Measurements from ENCODE around the gene CHTF8.
"Not testable (repeated sequence)": the region's sequence is repeated elsewhere in the genome, so short reads cannot be mapped to it uniquely, and the experiment has no call there.

Gene CHTF8

DNA sequence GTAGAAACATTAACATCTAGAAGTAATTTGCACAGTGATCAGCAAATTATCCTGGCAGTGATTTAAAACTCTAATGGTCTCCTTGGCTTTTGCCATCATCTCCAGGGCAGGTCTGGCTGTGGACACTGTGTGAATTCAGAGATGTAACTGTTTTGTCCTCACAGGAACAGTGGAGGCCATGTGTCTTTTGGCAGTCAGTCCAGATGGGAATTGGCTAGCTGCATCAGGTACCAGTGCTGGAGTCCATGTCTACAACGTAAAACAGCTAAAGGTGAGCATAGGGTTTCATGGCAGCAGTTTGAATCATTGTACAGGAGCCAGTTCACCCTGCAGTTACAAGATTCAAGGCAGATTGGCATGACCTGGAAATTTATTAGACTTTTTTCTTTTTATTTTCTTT is 27.8 kb upstream of the CHTF8 start:
- no peak for DNase-seq (ENCODE audit: low spot score)
- Histone ChIP-seq H4K8ac (ENCODE audit: low read depth, low read length) (no peak overlapping the region), H3K79me1 (ENCODE audit: low read depth, low read length) (peaks cover 4% of the 10 kb centered on the region), H3K36me3 (replicated peaks in 1 of 2; ENCODE audit: control insufficient read depth in 2 of 2, insufficient read depth in 2 of 2, low read length in 2 of 2) (peaks cover 33 to 94% of the 10 kb centered on the region in 2 donors), H3K4ac (ENCODE audit: low read length) (no peak overlapping the region), H2BK5ac (ENCODE audit: low read length) (no peak overlapping the region), H2BK15ac (ENCODE audit: low read length) (no peak overlapping the region), H3K18ac (ENCODE audit: low read length) (no peak overlapping the region), H2AFZ (ENCODE audit: low read length) (no peak overlapping the region), H3K9ac (ENCODE audit: low read depth, low read length, poor library complexity) (no peak overlapping the region), H3K4me2 (ENCODE audit: insufficient read depth, low read length, poor library complexity, severe bottlenecking) (no peak overlapping the region), H3K14ac (ENCODE audit: low read length) (no peak overlapping the region), H2BK12ac (ENCODE audit: low read length) (no peak overlapping the region), H3K4me3 (ENCODE audit: low read length in 2 of 2) (no peak overlapping the region), H3K27me3 (ENCODE audit: control insufficient read depth in 3 of 3, insufficient read depth in 3 of 3, low read depth in 1 of 3, low read length in 3 of 3) (no peaks in the 10 kb centered on the region), H3K23ac (ENCODE audit: low read depth, low read length, poor library complexity) (no peak overlapping the region), H2BK120ac (ENCODE audit: low read depth, low read length) (no peak overlapping the region), H3K4me1 (ENCODE audit: control insufficient read depth in 2 of 2, insufficient read depth in 1 of 2, low read depth in 1 of 2, low read length in 2 of 2) (no peaks in the 10 kb centered on the region), H4K91ac (ENCODE audit: low read depth, low read length, poor library complexity) (no peak overlapping the region), H3K9me3 (replicated peaks in 1 of 2; ENCODE audit: control insufficient read depth in 2 of 2, insufficient read depth in 1 of 2, low read depth in 1 of 2, low read length in 2 of 2) (no peaks in the 10 kb centered on the region), H2AK5ac (ENCODE audit: low read depth, low read length) (no peak overlapping the region), H3K27ac (replicated peaks; ENCODE audit: low read length) (no peak overlapping the region)
- WGBS, 2 donors (ENCODE audit: extremely low coverage in 2 of 2, insufficient read length in 2 of 2, insufficient replicate concordance in 1 of 2), result no CpG with 5 or more reads among the region's 1 CpG

- H3K23ac ChIP-seq (ENCODE audit: low read depth, low read length, poor library complexity), result no peak overlapping the region
- H3K27ac ChIP-seq (replicated peaks; ENCODE audit: low read length), result no peak overlapping the region
- WGBS, 2 donors (ENCODE audit: extremely low coverage in 2 of 2, insufficient read length in 2 of 2, insufficient replicate concordance in 1 of 2), result no CpG with 5 or more reads among the region's 3 CpGs
- no peak overlapping the region for H2BK5ac ChIP-seq (ENCODE audit: low read length)
- H3K36me3 ChIP-seq (replicated peaks in 1 of 2; ENCODE audit: control insufficient read depth in 2 of 2, insufficient read depth in 2 of 2, low read length in 2 of 2), result peaks cover 36 to 93% of the 10 kb centered on the region in 2 donors
- H2BK120ac ChIP-seq (ENCODE audit: low read depth, low read length), result no peak overlapping the region
- no peaks in the 10 kb centered on the region for H3K27me3 ChIP-seq (ENCODE audit: control insufficient read depth in 3 of 3, insufficient read depth in 3 of 3, low read depth in 1 of 3, low read length in 3 of 3)
- no peaks in the 10 kb centered on the region for H3K4me1 ChIP-seq (ENCODE audit: control insufficient read depth in 2 of 2, insufficient read depth in 1 of 2, low read depth in 1 of 2, low read length in 2 of 2)
- no peak overlapping the region for H3K9ac ChIP-seq (ENCODE audit: low read depth, low read length, poor library complexity)
- no peak overlapping the region for H4K91ac ChIP-seq (ENCODE audit: low read depth, low read length, poor library complexity)
- no peak overlapping the region for H3K4me3 ChIP-seq (ENCODE audit: low read length in 2 of 2)
- no peak overlapping the region for H3K18ac ChIP-seq (ENCODE audit: low read length)
- peaks cover 4% of the 10 kb centered on the region for H3K79me1 ChIP-seq (ENCODE audit: low read depth, low read length)
- no peak overlapping the region for H2BK15ac ChIP-seq (ENCODE audit: low read length)
- H3K4me2 ChIP-seq (ENCODE audit: insufficient read depth, low read length, poor library complexity, severe bottlenecking), result no peak overlapping the region
- H3K4ac ChIP-seq (ENCODE audit: low read length), result no peak overlapping the region
- H2BK12ac ChIP-seq (ENCODE audit: low read length), result no peak overlapping the region
- H3K9me3 ChIP-seq (replicated peaks in 1 of 2; ENCODE audit: control insufficient read depth in 2 of 2, insufficient read depth in 1 of 2, low read depth in 1 of 2, low read length in 2 of 2), result no peaks in the 10 kb centered on the region
- H2AK5ac ChIP-seq (ENCODE audit: low read depth, low read length), result no peak overlapping the region
- DNase-seq (ENCODE audit: low spot score), result no peak
- no peak overlapping the region for H3K14ac ChIP-seq (ENCODE audit: low read length)
- H2AFZ ChIP-seq (ENCODE audit: low read length), result no peak overlapping the region
- H4K8ac ChIP-seq (ENCODE audit: low read depth, low read length), result no peak overlapping the region
Measured at GRCh38 chr16:69157196-69157595, 24.8 kb upstream of the CHTF8 start.

DNA sequence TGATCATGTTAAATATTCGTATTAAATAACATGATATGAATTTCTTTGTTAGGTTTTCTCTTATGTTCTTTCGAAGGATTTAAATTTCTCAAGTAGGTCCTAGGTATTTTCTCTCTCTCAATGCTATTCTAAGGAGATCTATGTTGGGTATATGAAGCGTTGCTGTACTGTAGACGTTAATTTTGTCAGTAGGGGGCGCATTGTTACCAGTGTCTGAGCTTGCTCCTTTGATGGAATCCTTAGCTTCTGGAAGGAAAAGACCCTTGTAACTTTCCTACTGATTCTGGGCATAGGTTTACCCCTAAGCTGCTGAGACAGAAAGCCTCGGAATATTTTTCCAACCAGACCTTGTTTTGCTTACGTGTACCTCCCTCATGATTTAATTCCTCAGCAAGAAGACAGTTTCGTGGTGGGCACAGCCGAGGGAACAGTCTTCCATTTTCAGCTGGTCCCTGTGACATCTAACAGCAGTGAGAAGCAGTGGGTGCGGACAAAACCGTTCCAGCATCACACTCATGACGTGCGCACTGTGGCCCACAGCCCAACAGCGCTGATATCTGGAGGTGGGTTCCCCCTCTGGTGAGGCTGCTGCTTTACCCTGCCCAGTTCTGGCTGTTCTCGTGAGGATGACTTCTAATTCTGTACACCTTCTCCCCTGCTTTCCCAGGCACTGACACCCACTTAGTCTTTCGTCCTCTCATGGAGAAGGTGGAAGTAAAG is 17.9 kb upstream of the CHTF8 start:
- peaks cover 21 to 86% of the 10 kb centered on the region in 2 donors for H3K36me3 ChIP-seq (replicated peaks in 1 of 2; ENCODE audit: control insufficient read depth in 2 of 2, insufficient read depth in 2 of 2, low read length in 2 of 2)
- H2BK5ac ChIP-seq (ENCODE audit: low read length), result no peak overlapping the region
- no peak overlapping the region for H2BK120ac ChIP-seq (ENCODE audit: low read depth, low read length)
- H3K4me2 ChIP-seq (ENCODE audit: insufficient read depth, low read length, poor library complexity, severe bottlenecking), result no peak overlapping the region
- no peaks in the 10 kb centered on the region for H3K4me1 ChIP-seq (ENCODE audit: control insufficient read depth in 2 of 2, insufficient read depth in 1 of 2, low read depth in 1 of 2, low read length in 2 of 2)
- DNase-seq (ENCODE audit: low spot score), result peak; percentile 67
- H3K79me1 ChIP-seq (ENCODE audit: low read depth, low read length), result no peaks in the 10 kb centered on the region
- no peak overlapping the region for H2AK5ac ChIP-seq (ENCODE audit: low read depth, low read length)
- H3K18ac ChIP-seq (ENCODE audit: low read length), result no peak overlapping the region
- no peaks in the 10 kb centered on the region for H3K9me3 ChIP-seq (replicated peaks in 1 of 2; ENCODE audit: control insufficient read depth in 2 of 2, insufficient read depth in 1 of 2, low read depth in 1 of 2, low read length in 2 of 2)
- H3K9ac ChIP-seq (ENCODE audit: low read depth, low read length, poor library complexity), result no peak overlapping the region
- H3K27ac ChIP-seq (replicated peaks; ENCODE audit: low read length), result no peak overlapping the region
- H4K91ac ChIP-seq (ENCODE audit: low read depth, low read length, poor library complexity), result no peak overlapping the region
- WGBS, 2 donors (ENCODE audit: extremely low coverage in 2 of 2, insufficient read length in 2 of 2, insufficient replicate concordance in 1 of 2), result no CpG with 5 or more reads among the region's 16 CpGs
- no peak overlapping the region for H3K4ac ChIP-seq (ENCODE audit: low read length)
- H3K27me3 ChIP-seq (ENCODE audit: control insufficient read depth in 3 of 3, insufficient read depth in 3 of 3, low read depth in 1 of 3, low read length in 3 of 3), result no peaks in the 10 kb centered on the region
- H4K8ac ChIP-seq (ENCODE audit: low read depth, low read length), result no peak overlapping the region
- no peak overlapping the region for H3K23ac ChIP-seq (ENCODE audit: low read depth, low read length, poor library complexity)
- H3K4me3 ChIP-seq (ENCODE audit: low read length in 2 of 2), result no peak overlapping the region
- no peak overlapping the region for H2BK15ac ChIP-seq (ENCODE audit: low read length)
- no peak overlapping the region for H3K14ac ChIP-seq (ENCODE audit: low read length)
- no peak overlapping the region for H2BK12ac ChIP-seq (ENCODE audit: low read length)
- H2AFZ ChIP-seq (ENCODE audit: low read length), result no peak overlapping the region

DNA sequence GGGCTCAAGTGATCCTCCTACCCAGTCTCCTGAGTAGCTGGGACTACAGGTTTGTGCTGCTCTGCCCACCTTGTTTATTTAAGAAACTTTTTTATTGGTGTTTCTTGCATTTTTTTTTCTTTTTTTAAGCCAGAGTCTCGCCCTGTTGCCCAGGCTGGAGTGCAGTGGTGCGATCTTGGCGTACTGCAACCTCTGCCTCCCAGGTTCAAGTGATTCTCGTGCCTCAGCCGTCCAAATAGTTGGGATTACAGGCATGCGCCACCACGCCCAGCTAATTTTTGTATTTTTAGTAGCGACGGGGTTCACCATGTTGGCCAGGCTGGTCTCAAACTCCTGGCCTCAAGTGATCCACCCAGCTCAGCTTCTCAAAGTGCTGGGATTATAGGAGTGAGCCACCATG is 17.2 kb upstream of the CHTF8 start:
- not testable (repeated sequence) for H3K4me1 ChIP-seq (ENCODE audit: control insufficient read depth in 2 of 2, insufficient read depth in 1 of 2, low read depth in 1 of 2, low read length in 2 of 2); H3K27ac ChIP-seq (replicated peaks; ENCODE audit: low read length); H3K18ac ChIP-seq (ENCODE audit: low read length); H2AFZ ChIP-seq (ENCODE audit: low read length); H4K8ac ChIP-seq (ENCODE audit: low read depth, low read length); H3K23ac ChIP-seq (ENCODE audit: low read depth, low read length, poor library complexity); H3K27me3 ChIP-seq (ENCODE audit: control insufficient read depth in 3 of 3, insufficient read depth in 3 of 3, low read depth in 1 of 3, low read length in 3 of 3); H3K4me3 ChIP-seq (ENCODE audit: low read length in 2 of 2); H2AK5ac ChIP-seq (ENCODE audit: low read depth, low read length); H2BK5ac ChIP-seq (ENCODE audit: low read length); H4K91ac ChIP-seq (ENCODE audit: low read depth, low read length, poor library complexity); H2BK15ac ChIP-seq (ENCODE audit: low read length); H2BK120ac ChIP-seq (ENCODE audit: low read depth, low read length); H3K4ac ChIP-seq (ENCODE audit: low read length); H3K14ac ChIP-seq (ENCODE audit: low read length); H3K79me1 ChIP-seq (ENCODE audit: low read depth, low read length); H2BK12ac ChIP-seq (ENCODE audit: low read length); H3K9me3 ChIP-seq (replicated peaks in 1 of 2; ENCODE audit: control insufficient read depth in 2 of 2, insufficient read depth in 1 of 2, low read depth in 1 of 2, low read length in 2 of 2); DNase-seq (ENCODE audit: low spot score); H3K4me2 ChIP-seq (ENCODE audit: insufficient read depth, low read length, poor library complexity, severe bottlenecking); H3K9ac ChIP-seq (ENCODE audit: low read depth, low read length, poor library complexity)
- peaks cover 17 to 87% of the 10 kb centered on the region in 2 donors for H3K36me3 ChIP-seq (replicated peaks in 1 of 2; ENCODE audit: control insufficient read depth in 2 of 2, insufficient read depth in 2 of 2, low read length in 2 of 2)
- WGBS, 2 donors (ENCODE audit: extremely low coverage in 2 of 2, insufficient read length in 2 of 2, insufficient replicate concordance in 1 of 2), result no CpG with 5 or more reads among the region's 9 CpGs
